Mammary epithelial cell (primary cell): ENCODE data around the gene GTF2F2.

Source experiments
- EZH2 ChIP-seq: IDR thresholded peaks from 2 replicates; pipeline ENCODE4 v1.6.1; 2012; ENCODE audit warnings: low read length, inconsistent platforms, borderline replicate concordance
- TF ChIP-seq, protein P1 (sequence below), 2 donors: IDR thresholded peaks in 1 of 2; conservative IDR thresholded peaks in 1 of 2; 2 replicates each; pipeline ENCODE4 v1.5.1; 2011 to 2012; ENCODE audit warnings: inconsistent platforms in 2 of 2, low read length in 2 of 2, mild to moderate bottlenecking in 2 of 2, control low read depth in 1 of 2, low read depth in 1 of 2; ENCODE audit not compliant: insufficient read depth in 1 of 2; ENCODE audit errors: extremely low read depth in 1 of 2

- TF ChIP-seq, protein P1, sequence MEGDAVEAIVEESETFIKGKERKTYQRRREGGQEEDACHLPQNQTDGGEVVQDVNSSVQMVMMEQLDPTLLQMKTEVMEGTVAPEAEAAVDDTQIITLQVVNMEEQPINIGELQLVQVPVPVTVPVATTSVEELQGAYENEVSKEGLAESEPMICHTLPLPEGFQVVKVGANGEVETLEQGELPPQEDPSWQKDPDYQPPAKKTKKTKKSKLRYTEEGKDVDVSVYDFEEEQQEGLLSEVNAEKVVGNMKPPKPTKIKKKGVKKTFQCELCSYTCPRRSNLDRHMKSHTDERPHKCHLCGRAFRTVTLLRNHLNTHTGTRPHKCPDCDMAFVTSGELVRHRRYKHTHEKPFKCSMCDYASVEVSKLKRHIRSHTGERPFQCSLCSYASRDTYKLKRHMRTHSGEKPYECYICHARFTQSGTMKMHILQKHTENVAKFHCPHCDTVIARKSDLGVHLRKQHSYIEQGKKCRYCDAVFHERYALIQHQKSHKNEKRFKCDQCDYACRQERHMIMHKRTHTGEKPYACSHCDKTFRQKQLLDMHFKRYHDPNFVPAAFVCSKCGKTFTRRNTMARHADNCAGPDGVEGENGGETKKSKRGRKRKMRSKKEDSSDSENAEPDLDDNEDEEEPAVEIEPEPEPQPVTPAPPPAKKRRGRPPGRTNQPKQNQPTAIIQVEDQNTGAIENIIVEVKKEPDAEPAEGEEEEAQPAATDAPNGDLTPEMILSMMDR (conservative IDR thresholded peaks at IDR 0.05 in 1 of 2, IDR thresholded peaks at IDR 0.05 in 1 of 2; ENCODE audit: extremely low read depth in 1 of 2, insufficient read depth in 1 of 2, low read depth in 1 of 2, low read length in 2 of 2), result no peak
- no peak for TF ChIP-seq EZH2
Measured at GRCh38 chr13:45228002-45228401, 107.7 kb downstream of the GTF2F2 start.
